CD4-positive, alpha-beta memory T cell (primary cell): ENCODE data around the gene PREX1. TPM values are rescaled to one million over a fixed set of nuclear protein-coding genes. Genes with fewer than 3 reads are reported as not detected.
A peak's percentile ranks its signal among the peaks of the same experiment; 100 is the strongest.

Source experiments
- CTCF ChIA-PET: fragments of 350-600 bp; sonication (Branson Sonifier 250); formaldehyde crosslinking; loops from one replicate; lab custom pipeline; 2021; ENCODE audit warnings: inconsistent platforms; ENCODE audit not compliant: partially characterized antibody; lab: Charles Lee
- POLR2A ChIA-PET: fragments of 350-600 bp; sonication (Branson Sonifier 250); formaldehyde crosslinking; loops from one replicate; lab custom pipeline; 2021; ENCODE audit not compliant: partially characterized antibody; lab: Charles Lee
- DNase-seq, 5 donors: peaks; one replicate each; pipeline versions ENCODE4 v3.0.0 to v3.0.0-alpha.2; 2020 to 2022; ENCODE audit warnings: mixed read lengths in 1 of 5
- H3K27ac ChIP-seq: one replicate; pipeline ENCODE4 v1.7.0; 2013; ENCODE audit warnings: low read depth, low read length
- H3K27me3 ChIP-seq: 2 replicates; pipeline ENCODE4 v1.7.0; 2013; ENCODE audit warnings: mild to moderate bottlenecking, low read length, moderate library complexity; ENCODE audit not compliant: insufficient read depth
- H3K36me3 ChIP-seq: 2 replicates; pipeline ENCODE4 v1.7.0; 2013; ENCODE audit warnings: mild to moderate bottlenecking, low read length, moderate library complexity; ENCODE audit not compliant: insufficient read depth
- H3K4me1 ChIP-seq: 2 replicates; pipeline ENCODE4 v1.7.0; 2013; ENCODE audit warnings: mild to moderate bottlenecking, low read length, moderate library complexity; ENCODE audit not compliant: insufficient read depth
- H3K4me3 ChIP-seq, 2 donors: one replicate each; pipeline ENCODE4 v1.7.0; 2013; ENCODE audit warnings: low read length in 2 of 2, mild to moderate bottlenecking in 1 of 2
- H3K9me3 ChIP-seq, 2 donors: one replicate each; pipeline ENCODE4 v1.7.0; 2013; ENCODE audit warnings: low read length in 2 of 2, control low read depth in 1 of 2; ENCODE audit not compliant: control insufficient read depth in 1 of 2
- H3K27ac Mint-ChIP-seq, 7 donors: one replicate each; pipeline ENCODE4 v1.8.0; 2020 to 2021; ENCODE audit warnings: mixed read lengths in 7 of 7, mild to moderate bottlenecking in 6 of 7, inconsistent platforms in 3 of 7, moderate library complexity in 3 of 7
- H3K27me3 Mint-ChIP-seq, 2 donors: one replicate each; pipeline ENCODE4 v1.8.0; 2020 to 2021; ENCODE audit warnings: mixed read lengths in 2 of 2
- H3K36me3 Mint-ChIP-seq, 2 donors: one replicate each; pipeline ENCODE4 v1.8.0; 2020 to 2021; ENCODE audit warnings: mixed read lengths in 2 of 2, inconsistent platforms in 1 of 2, mild to moderate bottlenecking in 1 of 2
- H3K4me1 Mint-ChIP-seq, 4 donors: one replicate each; pipeline ENCODE4 v1.8.0; 2020 to 2021; ENCODE audit warnings: mixed read lengths in 4 of 4, mild to moderate bottlenecking in 1 of 4
- H3K4me3 Mint-ChIP-seq, 8 donors: one replicate each; pipeline ENCODE4 v1.8.0; 2020 to 2021; ENCODE audit warnings: mixed read lengths in 8 of 8, mild to moderate bottlenecking in 7 of 8, moderate library complexity in 6 of 8, inconsistent platforms in 3 of 8
- H3K9me3 Mint-ChIP-seq, 8 donors: one replicate each; pipeline ENCODE4 v1.8.0; 2020 to 2021; ENCODE audit warnings: mixed read lengths in 8 of 8, mild to moderate bottlenecking in 5 of 8, inconsistent platforms in 3 of 8, moderate library complexity in 1 of 8
- intact Hi-C: fragments of 100-400 bp; cut with micrococcal nuclease; formaldehyde crosslinking; loops from one replicate; pipeline ENCODE4 v1.15.1; 2023
- polyA plus RNA-seq, 2 donors: library from polyadenylated mRNA; unstranded; fragments of 300-500 nt; fragmentation: Illumina TruSeq; gene quantifications; one replicate each; pipeline ENCODE4 v1.2.3, GENCODE V29; 2021
- total RNA-seq, 2 experiments: library from RNA; stranded (reverse); gene quantifications; one replicate each; pipeline ENCODE4 v1.2.3, GENCODE V29; 2021

Gene PREX1
- total and polyA plus RNA-seq, 4 experiments from 2014 or later, result 10.6 to 165 (median 122) TPM

DNA sequence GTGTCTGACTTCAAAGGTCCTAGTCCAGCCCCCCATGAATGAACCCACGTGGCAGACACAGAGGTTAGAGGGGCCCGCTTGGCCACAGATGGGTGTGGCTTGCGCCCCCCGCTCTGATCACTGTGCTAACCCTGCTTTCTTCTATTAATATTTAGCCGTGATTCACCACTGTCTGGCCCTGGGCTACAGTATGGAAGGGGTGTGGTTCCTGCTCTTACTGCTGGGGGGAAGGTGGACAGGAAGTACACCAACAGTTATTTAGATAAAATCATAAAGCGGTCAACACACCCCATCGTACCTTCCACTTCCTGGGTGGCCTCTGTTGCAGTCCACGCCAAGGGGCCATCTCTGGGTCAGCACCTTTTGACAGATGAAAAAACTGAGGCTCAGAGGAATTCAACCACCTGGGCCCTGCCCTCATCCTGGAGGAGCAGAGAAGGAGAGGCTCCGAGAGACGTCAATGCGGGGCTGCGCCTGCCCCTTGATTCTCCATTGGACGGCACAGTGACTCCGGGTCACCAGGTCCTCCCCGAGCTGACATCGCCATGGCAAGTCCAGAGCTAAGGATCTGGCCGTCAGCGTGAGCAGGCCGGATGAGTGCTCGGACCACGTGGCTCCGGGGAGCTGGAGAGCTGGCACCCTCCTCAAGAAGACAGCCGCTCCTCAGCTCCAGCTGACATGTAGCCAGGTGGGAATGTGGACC is 206.3 kb downstream of the PREX1 start:
- CTCF ChIA-PET, result interaction anchor here (0.6 to 7.2 kb wide), 13 partner anchors 8 to 963 kb away, joined by 3 to 78 read pairs (median 6); no protein-coding TSS in a partner anchor
- POLR2A ChIA-PET, result no interaction called here
- peaks cover 0 to 1% (median 0%) of the 10 kb centered on the region in 8 donors for H3K9me3 Mint-ChIP-seq
- Histone ChIP-seq H3K4me1 (peaks cover 13% of the 10 kb centered on the region), H3K27ac (no peak overlapping the region), H3K4me3 (no peak overlapping the region), H3K27me3 (no peaks in the 10 kb centered on the region), H3K9me3 (no peaks in the 10 kb centered on the region), H3K36me3 (peaks cover 23% of the 10 kb centered on the region)
- peak overlapping the region in 2 of 8 donors; percentile 25 to 63 for H3K4me3 Mint-ChIP-seq
- intact Hi-C loops, result loop anchor here (1.0 kb wide), 3 partner anchors 896 to 958 kb away; no protein-coding TSS in a partner anchor
- H3K36me3 Mint-ChIP-seq, result peaks cover 11 to 32% of the 10 kb centered on the region in 2 donors
- peak overlapping the region in 4 of 7 donors; percentile 19 to 70 (median 37) for H3K27ac Mint-ChIP-seq
- DNase-seq, result no peak
- H3K27me3 Mint-ChIP-seq, result no peaks in the 10 kb centered on the region
- H3K4me1 Mint-ChIP-seq, result peaks cover 7 to 19% (median 12%) of the 10 kb centered on the region in 4 donors

DNA sequence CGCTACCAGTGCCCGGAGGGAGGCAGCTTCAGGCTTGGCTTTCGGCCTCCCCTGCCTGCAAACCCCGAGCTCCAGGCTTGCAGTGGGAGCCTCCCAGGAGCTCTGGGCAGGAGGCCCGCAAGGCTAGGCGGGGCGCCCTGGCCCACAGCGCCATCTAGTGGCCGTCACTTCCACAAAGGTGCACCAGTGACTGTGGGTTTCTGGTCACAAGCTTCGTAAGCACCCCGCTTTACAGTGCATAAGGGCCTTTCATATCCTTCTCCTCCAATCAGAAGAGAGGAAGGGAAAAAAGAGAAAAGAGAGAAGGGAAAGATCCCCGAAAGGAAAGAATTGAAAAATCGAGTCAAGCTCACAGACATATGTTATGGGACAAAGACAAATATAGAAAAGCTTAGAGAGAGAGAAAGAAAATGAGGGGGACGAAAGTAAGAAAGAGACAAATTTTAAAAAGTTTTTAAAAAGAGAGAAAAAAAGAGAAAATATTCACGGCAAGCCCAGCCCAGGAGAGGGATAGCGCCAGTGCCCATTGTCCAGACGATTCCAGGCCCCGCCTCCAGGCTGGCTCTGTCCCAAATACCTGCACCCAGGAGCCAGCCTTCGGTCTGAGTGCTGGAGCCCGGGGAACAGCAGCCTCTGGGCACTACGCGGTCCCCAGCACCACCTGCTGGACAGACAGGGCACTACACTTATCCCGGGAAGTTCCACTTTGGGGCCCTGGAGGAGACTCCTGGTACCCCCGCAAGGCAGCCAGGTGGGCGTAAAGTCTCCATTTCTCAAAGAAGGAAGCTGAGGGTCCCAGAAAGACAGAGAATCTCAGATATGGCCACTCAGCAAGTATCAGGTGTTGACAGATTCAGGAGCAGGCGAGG is 207.1 kb downstream of the PREX1 start:
- Histone ChIP-seq H3K36me3 (peaks cover 16% of the 10 kb centered on the region), H3K4me3 (no peak overlapping the region), H3K4me1 (peaks cover 13% of the 10 kb centered on the region), H3K27ac (no peak overlapping the region), H3K9me3 (no peaks in the 10 kb centered on the region), H3K27me3 (no peaks in the 10 kb centered on the region)
- peaks cover 7 to 18% (median 12%) of the 10 kb centered on the region in 4 donors for H3K4me1 Mint-ChIP-seq
- CTCF ChIA-PET, result interaction anchor here (0.7 to 7.2 kb wide), 26 partner anchors 9 to 1424 kb away, joined by 3 to 78 read pairs (median 3); no protein-coding TSS in a partner anchor
- POLR2A ChIA-PET, result interaction anchor here (0.6 to 1.3 kb wide), 2 partner anchors 894 to 896 kb away, joined by 3 to 5 read pairs; no protein-coding TSS in a partner anchor
- peak; percentile 60 to 67 (median 66) for DNase-seq
- H3K4me3 Mint-ChIP-seq, result peak overlapping the region in 7 of 8 donors; percentile 25 to 81 (median 73)
- peaks cover 0 to 1% (median 0%) of the 10 kb centered on the region in 8 donors for H3K9me3 Mint-ChIP-seq
- intact Hi-C loops, result loop anchor here (1.0 kb wide), 3 partner anchors 895 to 957 kb away; no protein-coding TSS in a partner anchor
- peaks cover 10 to 24% of the 10 kb centered on the region in 2 donors for H3K36me3 Mint-ChIP-seq
- H3K27me3 Mint-ChIP-seq, result no peaks in the 10 kb centered on the region
- H3K27ac Mint-ChIP-seq, result peak overlapping the region in 6 of 7 donors; percentile 27 to 89 (median 78)

DNA sequence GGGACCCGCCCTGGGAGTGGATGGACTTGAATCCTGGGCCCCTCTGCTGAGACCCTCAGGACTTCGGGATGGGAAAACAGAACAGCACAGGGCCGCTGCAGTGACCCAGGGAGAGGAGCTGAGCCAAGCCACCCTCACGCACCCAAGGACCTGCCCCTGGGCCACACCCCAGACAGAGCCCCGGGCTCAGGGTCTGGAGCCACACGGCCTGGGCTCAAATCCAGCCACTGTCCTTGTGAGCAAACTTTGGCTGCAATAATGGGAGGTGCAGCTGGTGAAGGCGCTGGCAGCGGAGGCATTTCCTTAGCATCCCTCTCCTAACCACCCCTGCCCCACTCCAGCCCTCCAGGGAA is 207.7 kb downstream of the PREX1 start:
- Mint-ChIP-seq H3K9me3 (peaks cover 0 to 1% (median 0%) of the 10 kb centered on the region in 8 donors), H3K36me3 (peaks cover 7 to 18% of the 10 kb centered on the region in 2 donors), H3K27me3 (no peaks in the 10 kb centered on the region), H3K27ac (no peak overlapping the region), H3K4me1 (peaks cover 7 to 18% (median 12%) of the 10 kb centered on the region in 4 donors), H3K4me3 (no peak overlapping the region)
- Histone ChIP-seq H3K27me3 (no peaks in the 10 kb centered on the region), H3K27ac (no peak overlapping the region), H3K4me1 (peaks cover 13% of the 10 kb centered on the region), H3K9me3 (no peaks in the 10 kb centered on the region), H3K4me3 (no peak overlapping the region), H3K36me3 (peaks cover 9% of the 10 kb centered on the region)
- intact Hi-C loops, result no loop called here
- POLR2A ChIA-PET, result interaction anchor here (0.6 to 1.3 kb wide), 2 partner anchors 893 to 895 kb away, joined by 3 to 5 read pairs; no protein-coding TSS in a partner anchor
- no peak for DNase-seq
- CTCF ChIA-PET, result interaction anchor here (0.7 to 7.2 kb wide), 26 partner anchors 9 to 1424 kb away, joined by 3 to 78 read pairs (median 3); no protein-coding TSS in a partner anchor

DNA sequence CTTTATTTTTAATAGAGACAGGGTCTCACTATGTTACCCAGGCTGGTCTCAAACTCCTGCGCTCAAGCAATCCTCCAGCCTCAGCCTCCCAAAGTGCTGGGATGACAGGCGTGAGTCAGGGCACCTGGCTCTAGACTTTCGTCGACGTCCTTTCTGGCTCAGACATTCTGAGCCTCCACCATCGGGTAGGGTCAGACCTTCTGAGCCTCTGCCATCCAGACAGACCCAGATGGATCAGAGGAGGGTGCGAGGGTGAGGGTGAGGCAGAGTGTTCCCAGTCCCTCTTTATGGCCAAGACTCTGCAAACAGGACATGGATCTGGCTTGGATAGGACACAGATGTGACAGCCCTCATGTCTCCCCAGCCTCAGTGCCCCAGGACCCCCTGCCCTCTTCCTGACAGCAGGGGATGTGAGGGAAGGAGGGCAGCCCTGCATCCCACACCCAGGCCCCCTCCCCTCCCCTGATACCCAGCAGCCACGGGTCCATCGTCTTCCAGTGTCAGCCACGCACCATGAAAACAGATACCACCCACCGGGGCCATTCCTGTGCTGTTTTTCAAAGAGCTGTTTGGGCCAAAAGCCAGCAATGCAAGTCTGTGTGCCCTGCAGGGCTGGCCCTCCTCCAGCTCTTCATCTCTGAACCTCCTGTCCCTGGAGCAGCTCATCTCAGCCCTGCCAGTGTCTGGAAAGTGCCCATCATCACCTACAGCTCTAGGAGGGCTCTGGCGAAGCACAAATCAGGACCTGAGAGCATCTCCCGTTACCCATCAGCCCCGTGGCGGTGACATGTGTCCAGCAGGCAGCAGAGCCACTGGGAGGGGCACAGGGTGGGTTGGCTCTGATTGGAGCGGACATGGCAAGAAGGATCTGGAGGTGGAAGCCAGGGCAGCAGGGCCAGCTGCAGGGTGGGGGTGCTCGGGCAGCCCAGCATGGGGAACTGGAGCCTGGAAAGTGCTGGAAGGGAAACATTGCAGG is 208.4 kb downstream of the PREX1 start:
- Mint-ChIP-seq H3K4me3 (no peak overlapping the region), H3K27me3 (no peaks in the 10 kb centered on the region), H3K4me1 (peaks cover 7 to 18% (median 12%) of the 10 kb centered on the region in 4 donors), H3K27ac (peak overlapping the region in 1 of 7 donors; percentile 24), H3K9me3 (peaks cover 0 to 1% (median 0%) of the 10 kb centered on the region in 8 donors), H3K36me3 (peaks cover under 1 to 11% of the 10 kb centered on the region in 2 donors)
- Histone ChIP-seq H3K4me3 (no peak overlapping the region), H3K36me3 (peaks cover 2% of the 10 kb centered on the region), H3K4me1 (peaks cover 13% of the 10 kb centered on the region), H3K9me3 (no peaks in the 10 kb centered on the region), H3K27me3 (no peaks in the 10 kb centered on the region), H3K27ac (no peak overlapping the region)
- ChIA-PET POLR2A (interaction anchor here (1.3 kb wide), 1 partner anchor 892 kb away, joined by 5 read pairs; no protein-coding TSS in a partner anchor), CTCF (interaction anchor here (0.7 to 7.2 kb wide), 10 partner anchors 9 to 959 kb away, joined by 3 to 78 read pairs (median 8); no protein-coding TSS in a partner anchor)
- intact Hi-C loops, result no loop called here
- DNase-seq, result no peak

DNA sequence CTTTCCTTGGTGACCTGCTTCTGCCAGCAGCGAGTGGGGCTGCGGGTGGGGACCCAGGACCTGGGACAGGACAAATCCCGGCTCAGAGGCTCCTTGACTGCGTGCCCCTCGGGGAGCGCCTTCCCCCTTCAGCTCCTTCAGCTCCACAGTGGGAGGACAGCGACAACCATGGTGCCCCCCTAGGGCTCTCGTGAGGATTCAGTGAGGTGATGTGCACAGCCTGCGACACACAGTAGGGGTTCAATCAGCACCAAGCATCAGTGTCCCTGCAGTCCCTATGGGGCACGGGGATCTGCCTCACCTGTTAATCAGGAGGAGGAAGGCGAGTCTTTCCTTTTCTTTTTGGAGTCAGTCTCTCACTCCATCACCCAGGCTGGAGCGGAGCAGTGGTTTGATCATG is 209.2 kb downstream of the PREX1 start:
- CTCF ChIA-PET, result interaction anchor here (3.8 to 7.2 kb wide), 3 partner anchors 893 to 955 kb away, joined by 41 to 78 read pairs (median 44); no protein-coding TSS in a partner anchor
- Histone ChIP-seq H3K9me3 (no peaks in the 10 kb centered on the region), H3K36me3 (no peaks in the 10 kb centered on the region), H3K27ac (no peak overlapping the region), H3K4me1 (peaks cover 13% of the 10 kb centered on the region), H3K27me3 (no peaks in the 10 kb centered on the region), H3K4me3 (no peak overlapping the region)
- Mint-ChIP-seq H3K36me3 (peaks cover 0 to 10% of the 10 kb centered on the region in 2 donors), H3K4me1 (peaks cover 7 to 18% (median 12%) of the 10 kb centered on the region in 4 donors), H3K9me3 (peaks cover 0 to 1% (median 0%) of the 10 kb centered on the region in 8 donors), H3K27me3 (no peaks in the 10 kb centered on the region), H3K4me3 (no peak overlapping the region), H3K27ac (peak overlapping the region in 1 of 7 donors; percentile 19)
- intact Hi-C loops, result no loop called here
- POLR2A ChIA-PET, result no interaction called here
- DNase-seq, result no peak

DNA sequence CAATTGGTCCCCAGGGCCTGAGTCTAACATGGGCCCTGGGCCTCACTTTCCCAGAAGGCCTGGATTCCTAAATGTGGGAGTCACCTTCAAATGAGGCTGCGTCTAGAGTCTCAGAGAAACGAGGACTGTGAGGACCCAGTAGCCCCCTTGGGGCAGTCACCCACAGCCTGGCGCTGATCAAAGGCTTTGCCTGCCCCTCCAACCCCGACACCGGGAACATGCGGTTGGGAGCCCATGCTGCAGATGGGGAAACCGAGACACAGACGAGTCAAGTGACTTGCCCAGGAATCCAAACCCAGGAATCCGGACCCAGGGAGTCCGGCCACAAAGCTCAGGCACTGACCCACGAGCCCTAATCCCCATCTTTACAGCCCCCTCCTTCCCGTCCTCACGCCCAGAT is 209.7 kb downstream of the PREX1 start:
- DNase-seq, result no peak
- H3K27me3 ChIP-seq, result no peaks in the 10 kb centered on the region
- no peaks in the 10 kb centered on the region for H3K27me3 Mint-ChIP-seq
- H3K4me1 ChIP-seq, result peaks cover 13% of the 10 kb centered on the region
- H3K27ac Mint-ChIP-seq, result peak overlapping the region in 3 of 7 donors; percentile 19 to 53 (median 48)
- no peak overlapping the region for H3K4me3 Mint-ChIP-seq
- H3K4me1 Mint-ChIP-seq, result peaks cover 7 to 18% (median 12%) of the 10 kb centered on the region in 4 donors
- ChIA-PET CTCF (interaction anchor here (0.7 to 5.9 kb wide), 2 partner anchors 10 to 892 kb away, joined by 3 to 44 read pairs; no protein-coding TSS in a partner anchor), POLR2A (no interaction called here)
- H3K9me3 Mint-ChIP-seq, result peaks cover 0 to under 1% (median 0%) of the 10 kb centered on the region in 8 donors
- H3K27ac ChIP-seq, result no peak overlapping the region
- H3K36me3 Mint-ChIP-seq, result peaks cover 0 to 8% of the 10 kb centered on the region in 2 donors
- intact Hi-C loops, result no loop called here
- H3K4me3 ChIP-seq, result no peak overlapping the region
- no peaks in the 10 kb centered on the region for H3K36me3 ChIP-seq
- no peaks in the 10 kb centered on the region for H3K9me3 ChIP-seq
